Left cardiac atrium (tissue), 4 donors: Measurements from ENCODE around the gene MKLN1. TPM values are rescaled to one million over a fixed set of nuclear protein-coding genes. Genes with fewer than 3 reads are reported as not detected.
"Not testable (repeated sequence)": the region's sequence is repeated elsewhere in the genome, so short reads cannot be mapped to it uniquely, and the experiment has no call there.

Source experiments
- ATAC-seq, 2 donors: fragments of 200-7000 bp; cut with Tn5 transposase; one replicate each; pipeline ENCODE4 v1.9.1; 2020; ENCODE audit warnings: mild to moderate bottlenecking in 2 of 2, moderate library complexity in 2 of 2
- DNase-seq: peaks from one replicate; pipeline ENCODE4 v3.0.0-alpha.2; 2020
- intact Hi-C, 2 donors: fragments of 100-400 bp; cut with DNase I; formaldehyde crosslinking; loops; one replicate each; pipeline versions ENCODE4 v1.14.1 to v1.15.1; 2022 to 2023
- total RNA-seq, 2 donors: library from RNA; stranded (reverse); fragmentation: NEBNext Ultra II Directional; extraction: Animal tissue kit (Norgen Biotek cat#: 25700); gene quantifications; one replicate each; pipeline ENCODE4 v1.2.1, GENCODE V29; 2021
- donor health status: DM: no; HTN: yes; CAD: no.
- donor health status: DM: no; HTN: yes; CAD: no; lungs with severe emphysema.
- donor health status: DM: yes; HTN: yes; CAD: no.
- donor health status: Dilated cardiomyopathy.

Gene MKLN1
- total RNA-seq, 2 donors from 2014 or later: 39.7 to 48.3 TPM

GRCh38 chr7:131505636-131506557, 178.2 kb downstream of the MKLN1 start:
- DNase-seq: no peak
- intact Hi-C loops: no loop called here
- no peak for ATAC-seq

- intact Hi-C loops: no loop called here
- ATAC-seq: no peak
- no peak for DNase-seq
Measured at GRCh38 chr7:131506597-131506996, 178.9 kb downstream of the MKLN1 start.

- intact Hi-C loops: loop anchor here in 1 of 2 donors (1.0 kb wide), 1 partner anchor 147 kb away; no protein-coding TSS in a partner anchor
- DNase-seq (peak; percentile 88), ATAC-seq (peak; percentile 66 to 79)
Measured at GRCh38 chr7:131507592-131508331, 180.1 kb downstream of the MKLN1 start.

- intact Hi-C loops: loop anchor here in 1 of 2 donors (1.0 kb wide), 1 partner anchor 145 kb away; no protein-coding TSS in a partner anchor
- no peak for DNase-seq
- ATAC-seq: no peak
Measured at GRCh38 chr7:131508754-131509486, 181.2 kb downstream of the MKLN1 start.

- intact Hi-C loops: loop anchor here (2.0 to 5.0 kb wide), 2 partner anchors 43 to 147 kb away; no protein-coding TSS in a partner anchor
Measured at GRCh38 chr7:131509781-131510180, 182.1 kb downstream of the MKLN1 start.

GRCh38 chr7:131511071-131511470, 183.4 kb downstream of the MKLN1 start:
- no peak for DNase-seq
- intact Hi-C loops: loop anchor here (2.0 to 5.0 kb wide), 2 partner anchors 41 to 146 kb away; no protein-coding TSS in a partner anchor
- no peak for ATAC-seq

More at GRCh38 chr7:131509781-131510180, 182.1 kb downstream of the MKLN1 start:
- ATAC-seq: no peak
- DNase-seq: no peak

- DNase-seq (no peak), ATAC-seq (peak in 1 of 2 donors; percentile 19)
- intact Hi-C loops: loop anchor here (2.0 to 5.0 kb wide), 2 partner anchors 40 to 145 kb away; no protein-coding TSS in a partner anchor
Measured at GRCh38 chr7:131511774-131512535, 184.3 kb downstream of the MKLN1 start.

GRCh38 chr7:131513245-131514061, 185.8 kb downstream of the MKLN1 start:
- intact Hi-C loops: loop anchor here in 1 of 2 donors (5.0 kb wide), 1 partner anchor 39 kb away; no protein-coding TSS in a partner anchor
- DNase-seq (peak; percentile 84), ATAC-seq (peak; percentile 94 to 95)

GRCh38 chr7:131515471-131515870, 187.8 kb downstream of the MKLN1 start:
- ATAC-seq, intact Hi-C loops, DNase-seq: not testable (repeated sequence)

GRCh38 chr7:131517218-131517923, 189.7 kb downstream of the MKLN1 start:
- intact Hi-C loops: no loop called here
- ATAC-seq (no peak), DNase-seq (no peak)

- intact Hi-C loops: no loop called here
- ATAC-seq (peak in 1 of 2 donors; percentile 8), DNase-seq (no peak)
Measured at GRCh38 chr7:131518626-131519025, 190.9 kb downstream of the MKLN1 start.

GRCh38 chr7:131521651-131522163, 194.0 kb downstream of the MKLN1 start:
- peak; percentile 57 to 78 for ATAC-seq
- intact Hi-C loops: no loop called here
- DNase-seq: peak; percentile 71

GRCh38 chr7:131522325-131522930, 194.8 kb downstream of the MKLN1 start:
- no peak for ATAC-seq
- intact Hi-C loops: no loop called here
- DNase-seq: no peak

GRCh38 chr7:131524115-131524514, 196.4 kb downstream of the MKLN1 start:
- DNase-seq (no peak), ATAC-seq (no peak)
- intact Hi-C loops: no loop called here

GRCh38 chr7:131524703-131525102, 197.0 kb downstream of the MKLN1 start:
- ATAC-seq (no peak), DNase-seq (no peak)
- intact Hi-C loops: no loop called here

- intact Hi-C loops: no loop called here
- no peak for DNase-seq
- ATAC-seq: no peak
Measured at GRCh38 chr7:131525820-131526219, 198.1 kb downstream of the MKLN1 start.
